Small intestine (tissue), 7 donors: ENCODE data around the gene MADD. TPM values are rescaled to one million over a fixed set of nuclear protein-coding genes. Genes with fewer than 3 reads are reported as not detected.

Experiments used
- DNase-seq, 2 donors: peaks; one replicate each; pipeline versions ENCODE4 v3.0.0 to v3.0.0-alpha.2; 2013
- FAIRE-seq: peaks from 2 replicates; lab custom pipeline; 2012; peaks lifted over from hg19 to GRCh38; lab: Jason Lieb, UNC
- H3K27ac ChIP-seq, 3 donors: one replicate each; pipeline ENCODE4 v1.5.1; 2013; ENCODE audit warnings: low read length in 2 of 3, mild to moderate bottlenecking in 2 of 3, control low read depth in 1 of 3, inconsistent platforms in 1 of 3, low read depth in 1 of 3, moderate library complexity in 1 of 3
- H3K27me3 ChIP-seq, 3 donors: one replicate each; pipeline ENCODE4 v1.6.1; 2013; ENCODE audit warnings: low read length in 3 of 3, inconsistent platforms in 1 of 3; ENCODE audit not compliant: control insufficient read depth in 3 of 3, insufficient read depth in 3 of 3
- H3K36me3 ChIP-seq, 3 donors: one replicate each; pipeline ENCODE4 v1.6.1; 2013; ENCODE audit warnings: low read length in 3 of 3, inconsistent platforms in 1 of 3, low read depth in 1 of 3, mild to moderate bottlenecking in 1 of 3, moderate library complexity in 1 of 3; ENCODE audit not compliant: control insufficient read depth in 3 of 3, insufficient read depth in 2 of 3
- H3K4me1 ChIP-seq, 3 donors: one replicate each; pipeline ENCODE4 v1.6.1; 2013; ENCODE audit warnings: low read length in 2 of 3, inconsistent platforms in 1 of 3, low read depth in 1 of 3, mild to moderate bottlenecking in 1 of 3, moderate library complexity in 1 of 3; ENCODE audit not compliant: control insufficient read depth in 3 of 3, insufficient read depth in 2 of 3
- H3K4me3 ChIP-seq, 3 donors: one replicate each; pipeline ENCODE4 v1.5.1; 2013; ENCODE audit warnings: low read length in 3 of 3, control low read depth in 1 of 3, inconsistent platforms in 1 of 3, low read depth in 1 of 3, mild to moderate bottlenecking in 1 of 3, moderate library complexity in 1 of 3
- H3K9me3 ChIP-seq, 2 donors: one replicate each; pipeline ENCODE4 v1.6.1; 2013; ENCODE audit warnings: low read depth in 1 of 2, low read length in 1 of 2; ENCODE audit not compliant: control insufficient read depth in 2 of 2, insufficient read depth in 1 of 2
- WGBS, 3 donors: extraction: QIAGEN DNeasy Blood & Tissue Kit; methylation state at CpG; one replicate each; pipeline ENCODE4 v1.1.7; 2013; 5-methylcytosine and 5-hydroxymethylcytosine counted together
- polyA plus RNA-seq, 4 donors: library from polyadenylated mRNA; stranded (reverse) in 3 of 4; unstranded in 1 of 4; fragments of 200-250 nt in 3 of 4; fragments of 120-200 nt in 1 of 4; gene quantifications; one replicate each; pipeline versions ENCODE4 v1.2.1 to v1.2.3, GENCODE V29; 2013
- donor health status: healthy with polysubstance abuse.
- donor health status: control.
- donor health status: control.
- donor health status: Bipolar disorder and iron deficiency.
- donor health status: healthy.

MADD gene
- polyA plus RNA-seq, 4 donors: 19.2 to 45.1 (median 25.8) TPM

DNA sequence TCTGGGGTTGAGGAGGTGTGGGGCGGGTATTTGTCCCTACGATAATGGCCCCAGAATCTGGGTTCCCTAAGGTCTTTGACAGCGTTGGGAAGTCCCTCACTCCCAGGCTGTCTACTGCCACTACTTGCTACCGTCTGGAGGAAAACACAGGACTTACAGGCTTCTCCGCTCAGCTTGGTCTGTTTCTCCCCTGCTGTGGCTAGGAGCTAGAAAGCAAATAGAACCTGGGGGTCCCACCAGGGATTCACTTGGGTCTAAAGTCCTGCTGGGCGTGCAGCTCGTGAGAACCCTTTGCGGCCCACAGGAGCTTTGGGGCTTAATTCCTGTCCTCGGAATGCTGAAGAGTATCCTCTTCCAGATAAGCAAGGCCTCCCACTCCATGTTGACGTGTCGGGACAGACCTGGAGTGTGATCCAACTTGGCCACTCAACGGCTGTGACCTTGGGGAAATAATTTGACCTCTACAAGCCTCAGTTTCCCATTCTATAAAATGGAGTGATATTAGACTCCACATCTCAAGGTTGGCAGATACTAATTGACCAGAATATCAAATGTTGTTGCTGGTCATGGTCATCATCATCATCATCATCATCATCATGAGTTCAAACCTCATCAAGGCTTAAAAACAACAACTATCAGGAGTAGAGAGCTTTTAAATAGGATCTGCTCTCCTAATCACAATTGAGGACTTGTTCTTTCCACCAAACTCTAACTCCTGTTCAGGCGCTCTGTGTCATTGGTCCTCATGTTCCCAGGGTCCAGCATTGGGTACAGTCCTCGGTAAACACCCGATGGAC, 84.2 kb downstream of the MADD start:
- Histone ChIP-seq H3K27ac (no peak overlapping the region), H3K27me3 (no peaks in the 10 kb centered on the region), H3K36me3 (no peaks in the 10 kb centered on the region), H3K9me3 (no peaks in the 10 kb centered on the region), H3K4me1 (no peaks in the 10 kb centered on the region), H3K4me3 (no peak overlapping the region)
- whole genome bisulfite sequencing, 3 donors: 84 to 90% (median 84%) methylated on average over 15 of the region's 15 CpGs
- no peak for DNase-seq
- no peak for FAIRE-seq

GRCh38 chr11:47354913-47355282, 85.0 kb downstream of the MADD start:
- H3K27me3 ChIP-seq: no peaks in the 10 kb centered on the region
- no peaks in the 10 kb centered on the region for H3K4me1 ChIP-seq
- no peak overlapping the region for H3K27ac ChIP-seq
- 10 to 39% (median 22%) methylated on average over 12 to 32 of the region's 32 CpGs for WGBS, 3 donors
- H3K9me3 ChIP-seq: no peaks in the 10 kb centered on the region
- peak overlapping the region in 2 of 3 donors; percentile 15 to 42 for H3K4me3 ChIP-seq
- DNase-seq (no peak), FAIRE-seq (no peak)
- peaks cover 0 to 3% (median 0%) of the 10 kb centered on the region in 3 donors for H3K36me3 ChIP-seq

DNA sequence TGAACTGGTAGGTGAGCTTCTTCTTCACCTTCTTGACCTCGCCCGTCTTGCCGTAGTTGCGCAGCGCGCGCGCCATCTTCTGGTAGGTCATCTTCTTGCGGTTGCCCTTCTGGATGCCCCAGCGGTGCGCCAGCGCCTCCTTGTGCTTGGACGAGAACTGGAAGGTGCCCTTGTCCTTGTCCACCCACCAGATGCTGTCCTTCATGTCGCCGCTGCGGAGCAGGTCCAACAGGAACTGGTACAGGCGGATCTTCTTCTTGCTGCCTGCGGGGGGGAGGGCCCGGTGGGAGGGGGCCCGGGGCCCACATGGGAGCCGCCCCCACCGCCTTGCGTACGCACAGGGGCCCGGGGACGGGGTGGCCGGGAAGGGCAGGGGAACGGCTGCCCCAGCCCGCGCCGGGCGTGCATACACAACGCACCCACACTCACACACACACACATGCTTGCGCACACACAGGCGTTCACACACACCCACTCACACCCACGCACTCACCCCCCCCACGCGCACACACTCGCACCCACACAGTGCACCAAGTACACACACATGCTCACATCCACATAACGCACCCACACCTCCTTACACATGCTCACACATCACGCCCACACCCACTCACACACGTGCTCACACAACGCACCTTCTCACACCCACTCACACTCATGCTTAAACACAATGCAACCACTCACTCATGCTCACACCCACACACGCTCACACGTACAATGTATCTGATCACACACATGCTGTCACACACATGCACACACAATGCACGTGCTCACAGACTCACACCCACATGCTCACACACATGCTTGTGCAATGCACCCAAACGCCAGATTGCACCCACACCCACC, 85.6 kb downstream of the MADD start:
- no peak for FAIRE-seq
- no peak overlapping the region for H3K27ac ChIP-seq
- DNase-seq: peak; percentile 94 to 98

GRCh38 chr11:47356129-47356997, 86.4 kb downstream of the MADD start:
- H3K4me3 ChIP-seq: no peak overlapping the region
- no peaks in the 10 kb centered on the region for H3K9me3 ChIP-seq
- DNase-seq (no peak), FAIRE-seq (no peak)
- 90 to 97% (median 93%) methylated on average over 9 of the region's 9 CpGs for WGBS, 3 donors
- no peak overlapping the region for H3K27ac ChIP-seq
- no peaks in the 10 kb centered on the region for H3K27me3 ChIP-seq
- H3K4me1 ChIP-seq: no peaks in the 10 kb centered on the region
- H3K36me3 ChIP-seq: peaks cover 0 to 3% (median 0%) of the 10 kb centered on the region in 3 donors

More for the DNA sequence above, 85.6 kb downstream of the MADD start:
- Histone ChIP-seq H3K9me3 (no peaks in the 10 kb centered on the region), H3K4me3 (peak overlapping the region in 2 of 3 donors; percentile 15 to 42), H3K36me3 (peaks cover 0 to 3% (median 0%) of the 10 kb centered on the region in 3 donors), H3K27me3 (no peaks in the 10 kb centered on the region), H3K4me1 (no peaks in the 10 kb centered on the region)
- WGBS, 3 donors: 30 to 51% (median 41%) methylated on average over 31 to 47 of the region's 47 CpGs

DNA sequence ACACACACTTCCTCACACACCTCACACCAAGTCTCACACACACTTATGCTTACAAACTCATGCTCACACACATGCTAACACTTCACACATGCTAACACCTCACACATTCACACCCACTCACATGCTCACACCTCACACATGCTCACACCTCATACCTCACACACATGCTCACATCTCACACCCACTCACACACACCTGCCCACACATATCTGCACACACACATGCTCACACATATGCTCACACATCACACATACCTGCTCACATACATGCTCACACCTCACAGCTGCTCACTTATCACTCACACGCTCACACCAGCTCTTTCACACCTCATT, 87.0 kb downstream of the MADD start:
- no peak overlapping the region for H3K4me3 ChIP-seq
- FAIRE-seq (no peak), DNase-seq (no peak)
- no peaks in the 10 kb centered on the region for H3K27me3 ChIP-seq
- H3K27ac ChIP-seq: no peak overlapping the region
- peaks cover 0 to 3% (median 0%) of the 10 kb centered on the region in 3 donors for H3K36me3 ChIP-seq
- H3K9me3 ChIP-seq: no peaks in the 10 kb centered on the region
- no peaks in the 10 kb centered on the region for H3K4me1 ChIP-seq
- 96 to 98% (median 96%) methylated on average over 1 of the region's 1 CpG for WGBS, 3 donors

DNA sequence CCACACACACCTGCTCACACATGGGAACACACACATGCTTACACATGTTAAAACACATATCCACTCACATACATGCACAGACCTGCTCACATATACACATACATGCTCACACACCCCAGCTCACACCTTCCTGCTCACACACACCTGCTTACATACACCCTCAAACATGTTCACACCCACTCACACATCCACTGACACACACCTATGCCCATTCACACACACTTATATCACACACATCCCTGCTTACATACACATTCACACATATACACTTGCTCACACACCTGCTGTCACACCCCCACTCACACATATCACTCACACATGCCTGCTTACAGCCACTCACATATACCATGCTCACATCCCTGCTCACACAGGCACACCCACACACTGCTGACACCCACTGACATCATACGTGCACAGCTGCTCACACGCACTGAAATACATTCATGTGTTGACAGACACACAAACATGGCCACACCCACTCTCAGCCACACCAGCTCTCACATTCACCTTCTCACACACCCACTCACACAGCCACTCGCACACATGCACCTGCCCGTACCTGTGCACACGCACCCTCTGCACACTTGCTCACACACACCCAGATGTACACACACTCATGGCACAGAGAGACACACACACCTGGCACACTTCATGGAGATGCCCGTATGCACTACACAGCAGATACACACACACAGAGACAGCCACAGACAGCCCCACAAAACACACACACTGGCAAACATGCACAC, 88.2 kb downstream of the MADD start:
- Histone ChIP-seq H3K36me3 (peaks cover 0 to 3% (median 0%) of the 10 kb centered on the region in 3 donors), H3K27ac (no peak overlapping the region), H3K4me3 (no peak overlapping the region), H3K27me3 (no peaks in the 10 kb centered on the region), H3K4me1 (no peaks in the 10 kb centered on the region), H3K9me3 (no peaks in the 10 kb centered on the region)
- WGBS, 3 donors: 90 to 92% (median 91%) methylated on average over 6 of the region's 6 CpGs
- no peak for FAIRE-seq
- no peak for DNase-seq

GRCh38 chr11:47358731-47359051, 88.8 kb downstream of the MADD start:
- H3K4me3 ChIP-seq: no peak overlapping the region
- DNase-seq: no peak
- H3K4me1 ChIP-seq: no peaks in the 10 kb centered on the region
- FAIRE-seq: no peak
- no peaks in the 10 kb centered on the region for H3K27me3 ChIP-seq
- no peaks in the 10 kb centered on the region for H3K9me3 ChIP-seq
- 86 to 91% (median 86%) methylated on average over 14 of the region's 14 CpGs for whole genome bisulfite sequencing, 3 donors
- H3K36me3 ChIP-seq: peaks cover 0 to 3% (median 0%) of the 10 kb centered on the region in 3 donors
- no peak overlapping the region for H3K27ac ChIP-seq
